ENCODE data around the gene MYL12A.
"Not testable (repeated sequence)": the region's sequence is repeated elsewhere in the genome, so short reads cannot be mapped to it uniquely, and the experiment has no call there.

MYL12A gene

GRCh38 chr18:3256693-3257626 lies 9.4 kb downstream of the MYL12A start:
- no peak for DNase-seq

GRCh38 chr18:3257627-3258120 lies 10.1 kb downstream of the MYL12A start:
- no peak for DNase-seq

- DNase-seq, result no peak
Observed at GRCh38 chr18:3260995-3261372, 13.4 kb downstream of the MYL12A start.

- DNase-seq, result peak; percentile 48 to 67
Observed at GRCh38 chr18:3261373-3262233, 14.0 kb downstream of the MYL12A start, which contains the start of gene MYL12B. MYL12B (plus strand) TSS chr18:3262133; CDS start chr18:3272899, 10,766 bp downstream.

- DNase-seq, result no peak
Observed at GRCh38 chr18:3262234-3263131, 14.9 kb downstream of the MYL12A start.

GRCh38 chr18:3263132-3263700 lies 15.6 kb downstream of the MYL12A start:
- no peak for DNase-seq

- DNase-seq, result no peak
Observed at GRCh38 chr18:3264362-3264761, 16.8 kb downstream of the MYL12A start.

- DNase-seq, result no peak
Observed at GRCh38 chr18:3265564-3266033, 18.0 kb downstream of the MYL12A start.

- no peak for DNase-seq
Observed at GRCh38 chr18:3266062-3266608, 18.5 kb downstream of the MYL12A start.

GRCh38 chr18:3268306-3268705 lies 20.7 kb downstream of the MYL12A start:
- DNase-seq, result no peak

GRCh38 chr18:3269241-3269913 lies 21.8 kb downstream of the MYL12A start:
- DNase-seq, result no peak

GRCh38 chr18:3269914-3270299 lies 22.3 kb downstream of the MYL12A start:
- no peak for DNase-seq

GRCh38 chr18:3273042-3273441 lies 25.4 kb downstream of the MYL12A start:
- DNase-seq, result no peak

- DNase-seq, result not testable (repeated sequence)
Observed at GRCh38 chr18:3277643-3278213, 30.1 kb downstream of the MYL12A start.

- no peak for DNase-seq
Observed at GRCh38 chr18:3279201-3280185, 31.9 kb downstream of the MYL12A start.

- DNase-seq, result peak; percentile 54 to 66
Observed at GRCh38 chr18:3281456-3282400, 34.1 kb downstream of the MYL12A start.

- no peak for DNase-seq
Observed at GRCh38 chr18:3283253-3283863, 35.8 kb downstream of the MYL12A start.

GRCh38 chr18:3283908-3284307 lies 36.3 kb downstream of the MYL12A start:
- peak in 1 of 2 experiments; percentile 25 for DNase-seq

Data from SHP77 (cell line).